Thoracic aorta (tissue), 2 donors: ENCODE data around the gene RABL6. TPM values are rescaled to one million over a fixed set of nuclear protein-coding genes. Genes with fewer than 3 reads are reported as not detected.
A peak's percentile ranks its signal among the peaks of the same experiment; 100 is the strongest.

Experiments used
- ATAC-seq: fragments of 150-250 bp; one replicate; pipeline ENCODE4 v1.8.0; 2017; ENCODE audit warnings: low read depth; ENCODE audit not compliant: insufficient number of reproducible peaks, low FRiP score
- DNase-seq: peaks from one replicate; pipeline ENCODE4 v3.0.0-alpha.2; 2020; ENCODE audit warnings: low spot score
- H3K27ac ChIP-seq, 2 donors: fragments of 200-600 bp; sonication (generic); 1 replicate in 1 of 2; 2 replicates in 1 of 2; pipeline ENCODE4 v1.5.1; 2016; ENCODE audit warnings: mild to moderate bottlenecking in 2 of 2, moderate library complexity in 2 of 2
- H3K27me3 ChIP-seq: fragments of 200-600 bp; sonication (generic); replicated peaks from 2 replicates; pipeline ENCODE4 v1.6.0; 2016; ENCODE audit warnings: mild to moderate bottlenecking; ENCODE audit not compliant: insufficient read depth
- H3K36me3 ChIP-seq: fragments of 200-600 bp; sonication (generic); one replicate; pipeline ENCODE4 v1.5.1; 2016
- H3K4me1 ChIP-seq, 2 donors: fragments of 200-600 bp; sonication (generic); 1 replicate in 1 of 2; 2 replicates in 1 of 2; pipeline versions ENCODE4 v1.5.1 to v1.6.0; 2016; ENCODE audit warnings: low read depth in 2 of 2, mild to moderate bottlenecking in 1 of 2; ENCODE audit not compliant: control insufficient read depth in 1 of 2
- H3K4me3 ChIP-seq: fragments of 200-600 bp; sonication (generic); 2 replicates; pipeline ENCODE4 v1.5.1; 2016; ENCODE audit warnings: mild to moderate bottlenecking
- H3K9me3 ChIP-seq: fragments of 200-600 bp; sonication (generic); 2 replicates; pipeline ENCODE4 v1.5.1; 2016
- total RNA-seq, 2 donors: library from RNA; depleted of rRNA; stranded (reverse); fragments of >200 nt; gene quantifications; one replicate each; pipeline versions ENCODE4 v1.1.0 to v1.2.3, GENCODE V29; 2016
- TF ChIP-seq, protein P1 (sequence below): fragments of 200-600 bp; sonication (generic); IDR thresholded peaks from one replicate; pipeline ENCODE4 v1.5.1; 2019; ENCODE audit warnings: antibody characterized with exemption

RABL6 gene
- total RNA-seq, 2 donors from 2014 or later, result 61.7 to 86.2 TPM

- ATAC-seq, result no peak
- Histone ChIP-seq H3K27me3 (peaks cover 3% of the 10 kb centered on the region), H3K4me1 (peaks cover 6 to 36% of the 10 kb centered on the region in 2 donors), H3K4me3 (peak overlapping the region; percentile 99), H3K27ac (peak overlapping the region; percentile 59 to 66), H3K36me3 (no peaks in the 10 kb centered on the region), H3K9me3 (no peaks in the 10 kb centered on the region)
- TF ChIP-seq, protein P1, sequence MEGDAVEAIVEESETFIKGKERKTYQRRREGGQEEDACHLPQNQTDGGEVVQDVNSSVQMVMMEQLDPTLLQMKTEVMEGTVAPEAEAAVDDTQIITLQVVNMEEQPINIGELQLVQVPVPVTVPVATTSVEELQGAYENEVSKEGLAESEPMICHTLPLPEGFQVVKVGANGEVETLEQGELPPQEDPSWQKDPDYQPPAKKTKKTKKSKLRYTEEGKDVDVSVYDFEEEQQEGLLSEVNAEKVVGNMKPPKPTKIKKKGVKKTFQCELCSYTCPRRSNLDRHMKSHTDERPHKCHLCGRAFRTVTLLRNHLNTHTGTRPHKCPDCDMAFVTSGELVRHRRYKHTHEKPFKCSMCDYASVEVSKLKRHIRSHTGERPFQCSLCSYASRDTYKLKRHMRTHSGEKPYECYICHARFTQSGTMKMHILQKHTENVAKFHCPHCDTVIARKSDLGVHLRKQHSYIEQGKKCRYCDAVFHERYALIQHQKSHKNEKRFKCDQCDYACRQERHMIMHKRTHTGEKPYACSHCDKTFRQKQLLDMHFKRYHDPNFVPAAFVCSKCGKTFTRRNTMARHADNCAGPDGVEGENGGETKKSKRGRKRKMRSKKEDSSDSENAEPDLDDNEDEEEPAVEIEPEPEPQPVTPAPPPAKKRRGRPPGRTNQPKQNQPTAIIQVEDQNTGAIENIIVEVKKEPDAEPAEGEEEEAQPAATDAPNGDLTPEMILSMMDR, result no peak
- no peak for DNase-seq
Measured at GRCh38 chr9:136849960-136850865, 42.5 kb downstream of the RABL6 start.

GRCh38 chr9:136850866-136851775 lies 43.4 kb downstream of the RABL6 start:
- Histone ChIP-seq H3K36me3 (no peaks in the 10 kb centered on the region), H3K9me3 (no peaks in the 10 kb centered on the region), H3K4me1 (peaks cover 6 to 36% of the 10 kb centered on the region in 2 donors), H3K4me3 (no peak overlapping the region), H3K27ac (no peak overlapping the region), H3K27me3 (peaks cover 3% of the 10 kb centered on the region)
- DNase-seq (no peak), ATAC-seq (no peak)
- TF ChIP-seq, protein P1, result no peak

GRCh38 chr9:136851941-136852663 lies 44.4 kb downstream of the RABL6 start, which contains the start of gene MAMDC4:
Gene MAMDC4, plus strand, starts transcription at chr9:136852346. Its CDS starts 71 bp downstream, at chr9:136852417.
- DNase-seq (no peak), ATAC-seq (no peak)
- no peaks in the 10 kb centered on the region for H3K9me3 ChIP-seq
- H3K4me1 ChIP-seq, result peaks cover 6 to 28% of the 10 kb centered on the region in 2 donors
- H3K4me3 ChIP-seq, result no peak within 1 kb of the TSS
- TF ChIP-seq, protein P1, result no peak
- H3K27me3 ChIP-seq, result no peaks in the 10 kb centered on the region
- no peaks in the 10 kb centered on the region for H3K36me3 ChIP-seq
- no peak within 1 kb of the TSS for H3K27ac ChIP-seq

DNA sequence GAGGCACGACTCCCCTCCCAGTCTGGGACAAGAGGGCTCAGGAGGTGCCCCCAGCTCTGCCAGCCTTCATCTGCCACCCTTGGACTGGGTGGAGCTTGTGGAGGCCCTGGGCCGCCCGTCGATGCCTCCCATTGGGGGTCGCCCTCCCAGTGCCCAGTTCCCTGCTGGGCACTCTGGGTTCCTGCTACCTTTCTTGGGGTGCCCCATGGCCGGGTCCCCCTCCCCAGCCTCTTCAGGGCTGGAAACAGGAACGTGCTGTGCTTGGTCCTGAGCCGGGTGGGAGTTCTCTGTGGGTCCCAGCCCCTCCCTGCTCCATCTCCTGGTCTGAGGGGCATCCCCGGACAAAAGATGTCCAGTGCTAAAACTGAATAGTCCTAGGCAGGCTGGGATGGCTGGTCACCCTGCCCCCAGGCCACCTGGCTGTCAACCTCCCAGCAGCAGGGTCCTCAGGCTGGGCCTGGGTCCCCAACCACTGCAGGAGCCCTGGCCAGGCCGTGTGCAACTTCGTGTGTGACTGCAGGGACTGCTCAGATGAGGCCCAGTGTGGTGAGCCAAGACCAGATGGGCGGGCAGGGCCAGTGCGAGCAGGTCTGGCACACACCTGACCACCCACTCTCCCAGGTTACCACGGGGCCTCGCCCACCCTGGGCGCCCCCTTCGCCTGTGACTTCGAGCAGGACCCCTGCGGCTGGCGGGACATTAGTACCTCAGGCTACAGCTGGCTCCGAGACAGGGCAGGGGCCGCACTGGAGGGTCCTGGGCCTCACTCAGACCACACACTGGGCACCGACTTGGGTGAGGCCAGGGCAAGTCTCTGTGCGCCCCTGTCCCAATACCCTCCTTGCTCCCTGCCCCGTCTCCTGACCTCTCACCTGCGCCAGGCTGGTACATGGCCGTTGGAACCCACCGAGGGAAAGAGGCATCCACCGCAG lies 45.2 kb downstream of the RABL6 start:
- TF ChIP-seq, protein P1, result no peak
- DNase-seq (no peak), ATAC-seq (no peak)
- Histone ChIP-seq H3K27ac (no peak overlapping the region), H3K27me3 (no peaks in the 10 kb centered on the region), H3K9me3 (no peaks in the 10 kb centered on the region), H3K4me3 (no peak overlapping the region), H3K4me1 (peaks cover 6 to 20% of the 10 kb centered on the region in 2 donors), H3K36me3 (no peaks in the 10 kb centered on the region)
